ENCODE measurements around the gene PLLP.

Gene PLLP

DNA sequence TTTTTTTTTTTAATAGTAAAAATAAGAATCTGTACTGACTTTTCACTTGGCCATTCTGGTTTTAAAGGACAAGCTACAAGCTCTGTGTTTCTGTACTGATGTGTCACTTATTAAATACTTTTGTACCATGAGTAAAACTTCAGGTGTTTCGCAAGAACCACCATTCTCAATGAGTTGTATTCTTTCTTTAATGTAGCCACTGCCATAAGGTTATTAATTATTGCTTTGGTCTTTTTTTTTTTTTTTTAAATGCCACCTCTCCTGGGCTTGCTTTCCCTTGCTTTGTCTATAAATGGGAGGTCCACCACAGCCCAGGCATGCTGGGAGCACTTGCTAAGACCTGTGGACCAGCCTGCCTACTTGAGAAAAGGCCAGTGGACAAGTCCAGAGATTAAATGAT is 31.0 kb downstream of the PLLP start:
- DNase-seq, result no peak

DNA sequence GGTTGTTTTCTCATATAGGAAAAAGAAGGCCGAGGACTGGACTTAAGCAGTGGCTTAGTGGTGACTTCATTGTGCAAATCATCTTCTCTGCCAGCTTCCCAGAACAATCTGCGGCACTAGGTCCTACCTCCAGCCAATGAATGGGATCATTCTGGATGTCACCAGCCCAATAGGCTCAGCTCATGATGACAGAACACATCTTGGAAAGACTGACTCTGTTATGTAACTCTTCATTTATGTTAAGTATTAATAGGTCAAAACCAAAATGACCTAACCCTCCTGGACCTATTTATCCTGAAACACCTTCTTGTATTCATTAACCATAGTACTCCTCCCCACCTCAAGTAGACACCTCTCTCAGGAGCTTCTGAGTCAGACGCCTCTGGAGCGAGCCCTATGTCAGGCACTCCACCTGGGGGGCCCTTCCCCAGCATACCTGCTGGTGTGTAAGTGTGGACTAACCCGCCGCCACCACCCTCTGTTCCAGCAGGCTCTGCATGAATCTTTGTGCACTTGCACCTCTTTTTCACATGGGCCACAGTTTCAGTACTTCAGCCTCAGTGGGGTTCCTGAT is 32.2 kb downstream of the PLLP start:
- DNase-seq, result no peak

GRCh38 chr16:57251352-57251751 is 33.1 kb downstream of the PLLP start:
- no peak for DNase-seq

- DNase-seq, result peak; percentile 10
Measured at GRCh38 chr16:57245472-57246113, 38.9 kb downstream of the PLLP start.

DNA sequence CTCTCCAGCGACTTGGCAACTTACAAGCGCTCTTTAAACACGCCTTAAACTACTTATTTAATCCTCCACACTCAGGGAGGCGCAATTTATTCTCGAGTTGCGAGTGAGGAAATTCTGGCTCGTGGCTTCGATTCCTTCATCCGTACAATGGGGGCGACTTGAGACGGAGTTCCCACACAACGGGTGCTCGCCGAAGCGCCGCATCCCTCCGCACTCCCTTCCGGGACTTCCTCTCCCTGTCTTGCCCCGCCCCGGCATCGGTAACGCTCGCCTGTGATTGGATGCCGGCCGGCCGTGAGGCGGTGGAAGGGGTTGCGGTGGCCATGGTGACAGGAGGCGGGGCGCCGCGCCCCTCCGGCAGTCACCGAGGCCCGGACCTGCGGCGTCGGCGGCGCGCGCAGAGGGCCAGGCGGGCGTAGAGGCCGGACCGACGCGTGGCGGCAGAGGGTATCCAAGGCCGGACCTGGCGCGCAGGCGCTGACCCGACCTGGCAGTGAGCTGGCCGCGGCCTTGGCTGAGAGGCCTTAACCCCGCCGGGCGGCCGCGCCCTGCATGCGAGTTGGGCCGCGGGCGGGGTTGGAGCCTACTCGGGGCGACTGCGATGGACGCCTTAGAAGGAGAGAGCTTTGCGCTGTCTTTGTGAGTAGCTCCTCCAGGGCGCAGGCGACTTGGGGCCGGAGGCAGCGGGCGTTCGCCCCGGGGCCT is 39.6 kb downstream of the PLLP start, which contains the start of gene ARL2BP:
ARL2BP (plus strand) TSS at position 493 of the 705 bp plus-strand sequence; CDS start at position 602, 109 bp downstream.
- DNase-seq, result peak; percentile 96

GRCh38 chr16:57244463-57244766 is 40.1 kb downstream of the PLLP start:
- DNase-seq, result no peak

DNA sequence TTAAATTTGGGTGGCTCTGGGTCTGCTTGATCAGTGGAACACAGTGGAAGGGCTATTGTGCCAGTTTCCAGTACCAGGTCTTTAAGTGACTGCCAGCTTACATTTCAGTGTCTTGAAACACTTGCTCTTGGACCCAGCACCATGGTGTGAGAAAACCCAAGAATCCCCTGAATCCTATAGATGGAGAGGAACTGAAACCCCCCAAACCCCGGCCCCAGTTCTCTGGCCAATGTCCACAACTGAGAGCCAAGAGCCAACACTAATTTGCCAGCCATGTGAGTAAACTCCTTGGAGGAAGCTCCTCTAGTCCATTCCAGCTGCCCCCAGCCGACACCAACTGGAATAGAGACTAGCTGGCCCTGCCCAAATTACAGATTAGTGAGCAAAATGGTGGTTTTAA is 41.8 kb downstream of the PLLP start:
- no peak for DNase-seq

DNA sequence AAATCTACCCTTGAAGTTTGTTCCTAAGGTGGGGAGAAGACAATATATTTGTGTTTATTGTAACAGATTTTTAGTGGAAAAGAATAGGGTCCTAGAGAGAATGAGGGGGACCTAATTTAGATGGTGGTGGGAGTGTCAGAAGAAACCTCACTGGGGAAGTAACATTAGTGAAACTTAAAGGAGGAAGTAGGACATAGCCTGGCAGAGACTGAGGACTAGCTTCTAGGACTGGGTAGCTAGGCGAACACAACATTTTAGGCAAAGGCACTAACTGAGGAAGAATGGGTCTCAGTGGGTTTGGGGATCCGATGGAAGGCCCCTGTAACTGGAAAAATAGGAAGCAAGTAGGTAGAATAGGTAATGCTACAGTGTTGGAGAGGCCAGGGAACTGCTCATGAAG is 43.6 kb downstream of the PLLP start:
- DNase-seq, result no peak

DNA sequence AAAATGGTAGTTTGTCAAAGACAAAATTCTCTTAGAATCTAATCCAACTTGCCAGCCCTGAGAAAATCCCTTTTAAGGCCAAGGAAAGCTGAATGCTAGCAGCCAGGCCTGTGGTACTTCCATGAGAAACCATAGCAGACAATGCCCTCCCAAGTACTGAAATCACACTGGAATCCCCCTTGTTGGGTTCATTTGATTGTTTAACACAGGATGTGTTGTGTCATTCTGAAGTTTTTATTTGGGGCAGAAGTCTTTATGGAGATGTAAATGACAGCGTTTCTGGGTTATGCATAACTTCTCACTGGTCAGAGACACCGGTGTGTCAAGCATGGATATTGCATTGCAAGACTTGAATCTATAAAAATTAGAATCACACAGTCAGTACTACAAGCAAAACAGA is 45.4 kb downstream of the PLLP start:
- DNase-seq, result no peak

DNA sequence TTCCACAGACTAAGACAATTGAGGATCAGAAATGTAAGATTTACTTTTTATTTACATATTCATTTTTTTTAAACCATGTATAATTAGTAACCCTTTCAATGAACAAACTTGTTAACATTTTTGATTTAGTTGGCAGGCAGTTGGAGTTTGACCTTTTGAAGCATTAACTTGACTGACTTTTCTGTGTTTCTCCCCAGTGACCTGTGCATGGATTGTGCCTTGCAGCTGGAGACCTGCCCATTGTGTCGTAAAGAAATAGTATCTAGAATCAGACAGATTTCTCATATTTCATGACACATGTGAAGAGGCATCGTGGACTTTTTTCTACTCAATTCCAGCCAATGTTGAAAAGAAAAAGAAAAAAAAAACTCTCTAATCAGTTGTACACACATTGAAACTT is 45.8 kb downstream of the PLLP start:
- DNase-seq, result no peak

- DNase-seq, result no peak
Measured at GRCh38 chr16:57236022-57236350, 48.5 kb downstream of the PLLP start.

- DNase-seq, result no peak
Measured at GRCh38 chr16:57235128-57236021, 49.1 kb downstream of the PLLP start.

- DNase-seq, result no peak
Measured at GRCh38 chr16:57234707-57235092, 49.8 kb downstream of the PLLP start.

DNA sequence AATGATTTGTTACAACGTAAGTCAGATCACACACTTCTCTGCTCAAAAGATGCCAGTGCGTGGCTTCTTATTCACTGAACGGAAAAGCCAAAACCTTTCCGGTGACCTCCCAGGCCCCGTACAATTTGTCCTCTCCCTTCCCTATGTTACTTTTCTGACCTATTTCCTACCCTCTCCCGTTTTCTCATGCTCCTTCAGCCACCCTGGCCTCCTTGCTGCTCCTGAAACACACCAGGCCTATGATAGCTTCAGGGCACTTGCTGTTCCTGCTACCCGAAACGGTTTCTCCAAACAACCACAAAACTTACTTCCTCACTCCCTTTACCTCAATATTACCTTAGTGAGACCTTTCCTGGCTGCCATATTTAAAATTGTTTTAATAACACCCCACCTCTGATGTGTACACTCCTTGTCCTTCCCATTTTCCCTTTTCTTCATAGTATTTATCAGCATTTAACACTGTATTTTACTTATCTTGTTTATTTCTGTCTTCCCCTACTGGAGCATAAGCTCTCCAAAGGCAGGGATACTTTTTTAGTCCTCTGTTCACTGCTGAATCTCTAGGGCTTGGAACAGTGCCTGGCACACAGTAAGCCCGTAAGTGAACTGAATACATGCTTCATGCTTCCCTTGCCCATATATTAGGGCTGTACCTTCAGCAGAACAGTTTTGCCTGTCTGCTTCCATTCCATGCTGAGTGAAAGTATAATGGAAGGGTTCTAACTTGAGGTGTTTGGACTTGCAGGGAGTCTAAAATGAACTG is 50.3 kb downstream of the PLLP start:
- DNase-seq, result no peak

DNA sequence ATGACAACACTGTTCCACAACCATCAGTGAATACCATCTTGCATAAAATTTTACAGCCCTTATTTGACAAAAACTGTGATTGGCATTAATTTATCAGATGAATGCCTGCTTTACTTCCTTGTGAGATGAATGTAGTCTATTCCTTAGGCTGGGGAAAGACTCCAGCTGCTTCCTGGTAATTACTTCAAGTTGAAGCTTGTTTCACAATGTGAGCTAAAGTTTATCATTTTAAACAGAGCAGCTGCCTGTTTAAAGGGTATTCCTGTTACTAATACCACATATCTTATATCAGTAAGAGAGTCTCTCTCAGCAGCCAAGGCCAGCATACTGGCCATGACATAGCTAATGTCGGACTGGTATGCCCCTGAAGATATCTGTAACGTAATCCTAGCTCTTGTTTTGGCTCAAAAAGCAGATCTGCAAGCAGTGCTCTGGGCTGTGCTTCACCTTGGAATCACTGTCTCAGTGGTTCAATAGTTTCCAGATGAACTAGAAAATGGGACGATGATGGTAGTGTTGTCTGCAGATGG is 52.6 kb downstream of the PLLP start:
- DNase-seq, result no peak

DNA sequence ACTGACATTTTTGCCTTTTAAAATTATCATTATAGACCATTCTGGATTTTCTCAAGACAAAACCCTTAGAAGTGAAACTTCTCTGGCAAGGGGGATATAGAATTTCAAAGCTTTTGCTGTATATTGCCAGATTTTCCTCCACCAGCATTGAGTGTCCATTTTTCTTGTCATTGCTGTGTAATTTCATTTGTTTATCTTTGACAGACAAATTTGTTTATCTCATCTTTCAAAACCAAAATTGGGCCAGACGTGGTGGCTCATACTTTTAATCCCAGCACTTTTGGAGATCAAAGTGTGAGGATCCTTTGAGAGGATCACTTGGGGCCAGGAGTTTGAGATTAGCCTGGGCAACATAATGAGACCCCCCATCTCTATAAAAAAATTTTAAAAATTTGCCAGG is 55.4 kb downstream of the PLLP start:
- no peak for DNase-seq

DNA sequence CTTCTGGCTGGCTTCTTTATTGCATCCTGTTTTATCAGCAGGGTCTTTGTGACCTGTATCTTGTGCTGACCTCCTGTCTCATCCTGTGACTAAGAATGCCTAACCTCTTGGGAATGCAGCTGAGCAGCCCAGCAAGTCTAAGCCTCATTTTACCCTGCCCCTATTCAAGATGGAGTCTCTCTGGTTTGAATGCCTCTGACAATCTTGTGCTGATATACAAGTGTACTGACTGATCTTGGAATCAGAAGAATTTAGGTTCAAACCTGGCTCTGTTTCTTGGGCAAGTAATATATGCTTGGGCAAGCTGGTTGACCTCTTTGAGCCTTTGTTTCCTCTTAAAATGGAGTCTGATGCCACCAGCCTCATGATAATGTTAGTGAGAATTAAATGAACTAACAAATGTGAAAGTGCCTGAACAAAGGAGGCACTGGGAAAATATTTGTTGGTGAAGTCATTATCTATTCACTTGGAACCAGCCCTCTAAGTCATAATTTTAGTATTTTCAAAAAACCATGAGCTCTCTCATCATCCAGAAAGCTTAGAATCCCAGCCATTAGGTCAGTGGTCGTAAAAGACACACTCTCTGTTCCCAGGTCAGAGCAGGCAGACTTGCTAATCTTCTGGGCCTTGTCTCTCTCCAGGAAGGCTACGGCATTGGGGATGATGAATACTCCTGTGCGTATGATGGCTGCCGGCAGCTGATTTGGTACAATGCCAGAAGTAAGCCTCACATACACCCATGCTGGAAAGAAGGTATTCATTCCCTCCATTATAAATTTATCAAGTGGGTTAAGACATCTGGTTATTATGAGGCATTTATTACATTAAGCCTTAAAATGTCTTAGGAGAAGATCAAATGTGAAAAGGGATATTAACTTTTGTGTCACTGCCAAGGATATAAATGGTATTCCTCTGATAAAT is 57.5 kb downstream of the PLLP start:
- DNase-seq, result no peak

DNA sequence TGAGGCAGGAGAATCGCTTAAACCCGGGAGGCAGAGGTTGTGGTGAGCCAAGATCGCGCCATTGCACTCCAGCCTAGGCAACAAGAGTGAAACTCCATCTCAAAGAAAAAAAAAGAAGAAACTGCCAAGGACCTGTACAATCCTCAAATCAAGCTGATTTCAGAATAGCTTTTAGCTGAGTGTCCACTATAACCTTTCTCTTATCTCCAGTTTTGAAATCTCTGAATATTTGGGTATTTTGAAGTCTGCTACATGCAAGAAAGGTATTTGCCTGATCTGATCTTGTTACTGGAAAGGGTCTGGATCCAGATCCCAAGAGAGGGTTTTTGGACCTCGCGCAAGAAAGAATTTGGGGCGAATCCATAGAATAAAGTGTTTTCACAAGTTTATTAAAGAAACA is 58.5 kb downstream of the PLLP start:
- no peak for DNase-seq

DNA sequence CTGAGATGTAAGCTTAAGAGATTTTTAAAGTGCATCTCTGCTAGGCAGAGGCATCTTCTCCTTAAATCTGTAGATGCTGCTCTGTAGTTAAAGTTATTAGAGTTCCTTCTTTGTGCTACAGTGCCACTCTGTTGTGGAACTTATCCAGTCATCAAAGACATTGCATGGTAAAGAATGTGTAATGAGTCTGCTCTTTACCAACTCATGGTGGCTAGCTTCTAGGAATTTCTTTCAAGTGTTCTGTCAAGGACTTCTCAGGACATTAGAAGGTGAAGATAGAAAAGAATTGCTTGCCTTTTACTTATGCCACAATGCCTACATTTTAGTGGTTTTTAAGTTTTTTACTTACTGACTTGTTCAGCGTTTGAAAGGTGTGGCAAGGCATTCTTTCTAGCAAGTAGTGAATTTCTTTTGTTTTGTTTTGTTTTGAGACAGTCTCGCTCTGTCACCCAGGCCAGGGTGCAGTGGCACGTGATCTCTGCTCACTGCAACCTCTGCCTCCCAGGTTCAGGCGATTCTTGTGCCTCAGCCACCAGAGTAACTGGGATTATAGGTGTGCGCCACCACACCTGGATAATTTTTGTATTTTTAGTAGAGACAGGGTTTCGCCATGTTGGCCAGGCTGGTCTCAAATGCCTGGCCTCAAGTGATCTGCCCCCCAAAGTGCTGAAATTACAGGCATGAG is 59.7 kb downstream of the PLLP start:
- DNase-seq, result no peak

DNA sequence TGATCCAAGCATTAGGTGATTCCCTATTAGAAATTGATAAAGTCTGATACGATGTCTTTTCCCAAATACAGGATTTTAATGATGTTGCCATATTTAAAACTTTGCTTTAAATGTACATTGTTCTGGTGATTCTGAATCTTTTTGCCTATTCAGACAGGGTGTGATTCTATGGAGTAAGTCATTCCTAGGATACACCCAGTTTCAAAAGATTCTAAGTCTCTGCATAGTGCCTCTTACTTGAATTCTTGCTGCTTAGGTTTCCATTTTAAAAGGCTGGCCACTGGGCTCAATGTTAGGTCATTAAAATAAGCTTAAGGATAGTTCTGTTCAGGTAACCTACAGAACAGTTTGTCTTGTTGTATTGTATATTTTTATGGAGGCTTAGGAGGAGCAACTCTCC is 61.4 kb downstream of the PLLP start:
- no peak for DNase-seq

DNA sequence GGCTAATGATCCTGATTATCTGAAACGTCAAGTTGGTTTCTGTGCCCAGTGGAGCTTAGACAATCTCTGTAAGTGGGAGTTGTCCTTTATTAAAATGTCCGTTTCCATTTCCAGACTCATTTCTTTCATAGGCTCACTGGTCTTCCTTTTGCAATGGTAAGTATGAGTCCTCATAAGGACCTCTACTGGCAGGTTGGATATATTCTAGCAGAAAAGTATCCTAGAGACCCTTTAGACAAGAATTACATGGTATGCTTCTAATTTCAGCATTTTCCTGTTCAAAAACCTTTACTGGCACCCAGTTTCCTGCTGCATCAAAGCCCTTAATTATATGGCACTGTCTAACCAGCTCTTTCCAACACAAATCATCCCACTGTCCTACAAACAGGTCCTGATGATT is 67.5 kb downstream of the PLLP start:
- no peak for DNase-seq

All from activated gamma-delta T cell treated with Interleukin-2 at 50 U/mL for 16 hours (primary cell).